OCI-LY7 (cell line): ENCODE data around the gene COL20A1.

Experiments
- CTCF ChIP-seq: fragments of 200-600 bp; sonication (generic); conservative IDR thresholded peaks from 2 replicates; pipeline ENCODE4 v1.5.1; 2014; ENCODE audit warnings: mild to moderate bottlenecking, antibody characterized with exemption, low read length, moderate library complexity, mixed read lengths
- EZH2phosphoT487 ChIP-seq: fragments of 200-600 bp; sonication (generic); IDR thresholded peaks from 2 replicates; pipeline ENCODE4 v1.6.1; 2018; ENCODE audit warnings: low read depth, borderline replicate concordance, mild to moderate bottlenecking, mixed run types, antibody characterized with exemption, low read length, moderate library complexity, mixed read lengths

GRCh38 chr20:63377951-63378381 is 85.0 kb downstream of the COL20A1 start:
- no peak for TF ChIP-seq CTCF
- TF ChIP-seq EZH2phosphoT487, result no peak
